Dermis lymphatic vessel endothelial cell (primary cell): ENCODE measurements around the gene PYY. TPM values are rescaled to one million over a fixed set of nuclear protein-coding genes. Genes with fewer than 3 reads are reported as not detected.

Experiments used
- total RNA-seq: library from RNA; depleted of rRNA; stranded (reverse); fragments of >200 nt; gene quantifications from 2 replicates; pipeline ENCODE4 v1.2.1, GENCODE V29; 2014

PYY gene
- total RNA-seq: not detected in 2 replicates

GRCh38 chr17:43953746-43954145, at the start of gene PYY:
Gene PYY, minus strand, starts transcription at chr17:43953940. Its CDS starts 457 bp downstream, at chr17:43953483.

GRCh38 chr17:43942051-43942685, 11.6 kb downstream of the PYY start, which contains the start of gene PPY:
Gene PPY, minus strand, starts transcription at chr17:43942476. Its CDS starts 822 bp downstream, at chr17:43941654.

GRCh38 chr17:43907425-43907981, 46.2 kb downstream of the PYY start, which contains the start of gene MPP2:
Gene MPP2, minus strand, starts transcription at chr17:43907536. Its CDS starts 3,076 bp downstream, at chr17:43904460.

Other genes with a start within 250 kb of the PYY start
- not detected in 2 replicates for gene SOST, start 195.1 kb downstream of the PYY start, total RNA-seq
- 47.6 and 73.7 TPM in 2 replicates for gene DUSP3, start 175.0 kb downstream of the PYY start, total RNA-seq
- gene CFAP97D1, start 173.5 kb downstream of the PYY start, total RNA-seq: not detected in 2 replicates
- gene MPP3, start 120.8 kb downstream of the PYY start, total RNA-seq: 0.95 and 1.2 TPM in 2 replicates
- under 0.01 and 0.17 TPM in 2 replicates for gene CD300LG, start 106.8 kb downstream of the PYY start, total RNA-seq
- gene MPP2, start 46.4 kb downstream of the PYY start, total RNA-seq: under 0.01 and 0.11 TPM in 2 replicates
- not detected in 2 replicates for gene PPY, start 11.5 kb downstream of the PYY start, total RNA-seq
- 2.4 TPM in 2 replicates for gene NAGS, start 50.7 kb upstream of the PYY start, total RNA-seq
- 87.9 and 101 TPM in 2 replicates for gene TMEM101, start 61.0 kb upstream of the PYY start, total RNA-seq
- 22.0 and 22.6 TPM in 2 replicates for gene LSM12, start 112.7 kb upstream of the PYY start, total RNA-seq
- gene G6PC3, start 116.8 kb upstream of the PYY start, total RNA-seq: 19.2 and 25.9 TPM in 2 replicates
- 29.0 and 33.8 TPM in 2 replicates for gene HDAC5, start 169.7 kb upstream of the PYY start, total RNA-seq
- 0.77 and 1.6 TPM in 2 replicates for gene HROB, start 188.0 kb upstream of the PYY start, total RNA-seq
- gene ASB16, start 216.8 kb upstream of the PYY start, total RNA-seq: not detected in 2 replicates
- gene TMUB2, start 233.0 kb upstream of the PYY start, total RNA-seq: 28.0 and 33.6 TPM in 2 replicates
- gene ATXN7L3, start 245.9 kb upstream of the PYY start, total RNA-seq: 33.9 and 34.8 TPM in 2 replicates